ENCODE data around the gene SLC7A4. TPM values are rescaled to one million over a fixed set of nuclear protein-coding genes. Genes with fewer than 3 reads are reported as not detected.

The SLC7A4 gene
- total RNA-seq, 2 donors from 2014 or later, result 0.13 to 0.15 TPM

GRCh38 chr22:21000207-21000986, 32.0 kb downstream of the SLC7A4 start:
- DNase-seq (no peak), ATAC-seq (no peak)
- H3K4me3 Mint-ChIP-seq, result peak overlapping the region; percentile 93
- no peaks in the 10 kb centered on the region for H3K36me3 Mint-ChIP-seq (ENCODE audit: low read depth)
- H3K27me3 Mint-ChIP-seq, result no peaks in the 10 kb centered on the region
- peaks cover 24% of the 10 kb centered on the region for H3K4me1 Mint-ChIP-seq
- H3K27ac Mint-ChIP-seq, result peak overlapping the region; percentile 97
- no peaks in the 10 kb centered on the region for H3K9me3 ChIP-seq (ENCODE audit: control insufficient read depth, low read length, poor library complexity, severe bottlenecking)

GRCh38 chr22:20999350-21000206, 32.8 kb downstream of the SLC7A4 start:
- H3K4me3 Mint-ChIP-seq, result peak overlapping the region; percentile 93
- peak overlapping the region; percentile 97 for H3K27ac Mint-ChIP-seq
- no peaks in the 10 kb centered on the region for H3K36me3 Mint-ChIP-seq (ENCODE audit: low read depth)
- no peak for ATAC-seq
- no peaks in the 10 kb centered on the region for H3K9me3 ChIP-seq (ENCODE audit: control insufficient read depth, low read length, poor library complexity, severe bottlenecking)
- no peak for DNase-seq
- H3K27me3 Mint-ChIP-seq, result no peaks in the 10 kb centered on the region
- H3K4me1 Mint-ChIP-seq, result peaks cover 24% of the 10 kb centered on the region

GRCh38 chr22:20998411-20999336, 33.7 kb downstream of the SLC7A4 start:
- no peak for ATAC-seq
- no peak for DNase-seq
- peaks cover 24% of the 10 kb centered on the region for H3K4me1 Mint-ChIP-seq

DNA sequence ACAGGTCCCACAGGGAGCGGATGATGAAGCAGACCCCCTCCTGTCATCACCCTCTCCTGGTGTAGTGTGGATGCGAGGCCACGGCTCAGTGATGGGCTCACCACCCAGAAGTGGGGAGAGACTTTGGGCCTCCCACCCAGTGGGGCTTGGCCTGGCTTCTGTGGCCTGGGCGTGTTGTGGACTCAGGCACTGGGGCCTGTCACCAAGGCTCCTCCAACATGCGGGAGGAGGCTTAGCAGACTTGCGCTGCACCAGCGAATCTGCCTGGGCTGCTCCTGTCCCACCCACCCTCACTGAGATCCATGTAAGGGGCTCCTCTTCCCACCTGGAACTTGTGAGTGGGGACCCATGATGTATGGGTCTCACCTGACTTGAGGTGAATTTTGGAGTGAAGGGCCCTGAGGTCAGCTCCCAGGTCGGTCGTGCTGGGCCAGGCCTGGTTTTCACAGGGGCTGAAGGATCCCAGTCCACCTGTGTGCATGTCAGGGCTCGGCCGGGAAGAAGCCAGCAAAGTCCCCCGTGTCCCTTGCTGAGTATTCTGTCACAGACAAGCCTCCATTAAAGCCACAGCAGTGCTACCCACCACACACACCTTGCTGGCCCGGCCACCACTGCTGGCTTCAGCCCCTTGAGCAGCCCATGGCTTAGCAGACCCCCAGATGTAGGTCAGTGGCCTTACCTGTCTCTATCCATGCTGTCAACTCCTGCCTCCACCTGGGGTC, 34.7 kb downstream of the SLC7A4 start:
- Mint-ChIP-seq H3K4me3 (peak overlapping the region; percentile 71), H3K27ac (peak overlapping the region; percentile 81)

More at GRCh38 chr22:20998411-20999336, 33.7 kb downstream of the SLC7A4 start:
- peak overlapping the region; percentile 81 for H3K27ac Mint-ChIP-seq
- H3K9me3 ChIP-seq (ENCODE audit: control insufficient read depth, low read length, poor library complexity, severe bottlenecking), result no peaks in the 10 kb centered on the region
- no peaks in the 10 kb centered on the region for H3K36me3 Mint-ChIP-seq (ENCODE audit: low read depth)
- H3K27me3 Mint-ChIP-seq, result no peaks in the 10 kb centered on the region
- peak overlapping the region; percentile 71 for H3K4me3 Mint-ChIP-seq

DNA sequence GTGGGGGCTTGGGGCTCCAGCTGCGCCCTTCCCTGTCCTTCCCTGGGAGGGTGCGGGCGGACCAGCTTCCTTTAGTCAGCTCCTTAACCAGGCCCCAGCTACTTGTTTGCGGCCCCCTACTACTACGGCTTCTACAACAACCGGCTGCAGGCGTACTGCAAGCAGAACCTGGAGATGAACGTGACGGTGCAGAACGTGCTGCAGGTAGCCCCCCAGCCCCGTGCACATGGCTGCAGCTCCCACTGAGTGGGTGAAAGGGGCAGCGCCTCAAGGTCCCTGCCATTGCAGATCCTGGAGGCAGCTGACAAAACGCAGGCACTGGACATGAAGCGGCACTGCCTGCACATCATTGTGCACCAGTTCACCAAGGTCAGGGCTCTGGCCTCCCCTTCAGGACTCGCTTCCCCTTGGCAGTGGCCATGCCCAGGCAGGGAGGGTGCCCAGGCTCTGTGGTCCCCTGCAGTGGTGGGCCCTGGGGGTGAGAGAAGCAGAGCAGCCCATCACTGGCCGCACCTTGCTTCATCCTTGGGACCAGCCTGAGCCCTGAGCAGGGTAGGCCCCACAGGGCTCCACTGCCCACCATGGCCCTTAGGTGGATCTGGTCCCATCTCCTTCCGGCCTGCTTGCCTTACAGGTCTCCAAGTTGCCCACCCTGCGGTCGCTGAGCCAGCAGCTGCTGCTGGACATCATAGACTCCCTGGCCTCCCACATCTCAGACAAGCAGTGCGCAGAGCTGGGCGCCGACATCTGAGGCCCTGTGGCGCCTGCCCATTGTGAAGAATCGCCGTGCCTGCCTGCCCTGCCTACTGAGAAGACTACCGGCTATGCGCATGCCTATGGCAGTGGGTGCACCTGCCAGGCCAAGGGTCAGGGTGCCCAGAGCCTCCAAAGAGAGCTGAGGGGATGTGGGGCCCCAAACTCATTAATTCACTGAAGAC, 35.5 kb downstream of the SLC7A4 start:
- H3K27ac Mint-ChIP-seq, result no peak overlapping the region
- H3K4me3 Mint-ChIP-seq, result no peak overlapping the region
- no peaks in the 10 kb centered on the region for H3K36me3 Mint-ChIP-seq (ENCODE audit: low read depth)
- ATAC-seq (no peak), DNase-seq (no peak)
- H3K4me1 Mint-ChIP-seq, result peaks cover 14% of the 10 kb centered on the region
- H3K27me3 Mint-ChIP-seq, result no peaks in the 10 kb centered on the region
- no peaks in the 10 kb centered on the region for H3K9me3 ChIP-seq (ENCODE audit: control insufficient read depth, low read length, poor library complexity, severe bottlenecking)

More for the DNA sequence above, 34.7 kb downstream of the SLC7A4 start:
- no peaks in the 10 kb centered on the region for H3K36me3 Mint-ChIP-seq (ENCODE audit: low read depth)
- DNase-seq (no peak), ATAC-seq (no peak)
- peaks cover 18% of the 10 kb centered on the region for H3K4me1 Mint-ChIP-seq
- no peaks in the 10 kb centered on the region for H3K9me3 ChIP-seq (ENCODE audit: control insufficient read depth, low read length, poor library complexity, severe bottlenecking)
- H3K27me3 Mint-ChIP-seq, result no peaks in the 10 kb centered on the region

DNA sequence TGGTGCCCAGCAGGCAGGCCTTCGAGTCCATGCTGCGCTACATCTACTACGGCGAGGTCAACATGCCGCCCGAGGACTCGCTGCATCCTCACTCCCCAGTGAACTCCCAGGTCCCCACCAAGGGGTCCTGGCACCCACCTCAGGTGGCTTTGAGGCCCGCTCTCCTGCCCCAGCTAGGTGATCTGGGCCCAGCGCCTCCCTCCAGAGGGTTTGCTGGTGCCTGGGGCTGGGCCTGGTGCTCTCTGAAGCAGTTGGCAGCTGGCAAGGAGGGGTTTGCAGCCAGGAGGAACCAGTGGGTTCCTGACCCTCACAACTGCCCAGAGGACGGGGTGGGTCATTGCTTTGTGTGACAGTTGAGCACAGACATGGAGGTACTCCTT, 36.3 kb downstream of the SLC7A4 start:
- DNase-seq (no peak), ATAC-seq (no peak)

DNA sequence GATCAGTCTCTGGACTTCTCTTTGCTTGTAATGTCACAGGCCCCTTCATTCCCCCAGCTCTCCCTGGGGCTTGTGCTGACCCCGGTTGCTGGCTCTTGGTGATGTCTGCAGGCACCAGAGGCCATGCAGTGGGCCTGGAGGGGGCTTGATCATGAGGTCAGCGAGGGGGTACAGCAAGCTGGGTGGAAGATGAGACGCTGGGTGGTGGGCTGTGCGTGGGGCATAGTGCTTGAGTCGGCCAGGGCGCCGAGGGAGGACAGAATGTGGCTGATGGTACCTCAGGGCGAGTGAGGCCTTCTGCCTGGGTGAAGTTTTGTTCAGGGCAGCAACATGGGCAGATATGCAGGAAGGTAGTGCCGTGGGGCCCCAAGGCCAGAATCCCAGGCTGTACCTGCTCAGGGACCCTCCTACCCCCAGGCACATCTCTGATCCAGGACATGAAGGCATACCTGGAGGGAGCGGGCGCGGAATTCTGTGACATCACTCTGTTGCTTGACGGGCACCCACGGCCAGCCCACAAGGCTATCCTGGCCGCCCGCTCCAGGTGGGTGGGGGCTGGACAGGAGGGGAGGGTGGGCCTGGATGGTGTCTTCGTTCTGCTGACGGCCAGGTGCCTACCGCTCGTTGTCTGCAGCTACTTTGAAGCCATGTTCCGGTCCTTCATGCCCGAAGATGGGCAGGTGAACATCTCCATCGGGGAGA, 36.9 kb downstream of the SLC7A4 start:
- ATAC-seq (no peak), DNase-seq (no peak)
- no peaks in the 10 kb centered on the region for H3K27me3 Mint-ChIP-seq
- H3K27ac Mint-ChIP-seq, result no peak overlapping the region
- H3K4me3 Mint-ChIP-seq, result no peak overlapping the region
- H3K36me3 Mint-ChIP-seq (ENCODE audit: low read depth), result no peaks in the 10 kb centered on the region
- peaks cover 6% of the 10 kb centered on the region for H3K4me1 Mint-ChIP-seq
- H3K9me3 ChIP-seq (ENCODE audit: control insufficient read depth, low read length, poor library complexity, severe bottlenecking), result no peaks in the 10 kb centered on the region

More for the DNA sequence above, 36.3 kb downstream of the SLC7A4 start:
- H3K9me3 ChIP-seq (ENCODE audit: control insufficient read depth, low read length, poor library complexity, severe bottlenecking), result no peaks in the 10 kb centered on the region
- peaks cover 8% of the 10 kb centered on the region for H3K4me1 Mint-ChIP-seq
- no peaks in the 10 kb centered on the region for H3K27me3 Mint-ChIP-seq
- no peak overlapping the region for H3K27ac Mint-ChIP-seq
- H3K36me3 Mint-ChIP-seq (ENCODE audit: low read depth), result no peaks in the 10 kb centered on the region
- no peak overlapping the region for H3K4me3 Mint-ChIP-seq

DNA sequence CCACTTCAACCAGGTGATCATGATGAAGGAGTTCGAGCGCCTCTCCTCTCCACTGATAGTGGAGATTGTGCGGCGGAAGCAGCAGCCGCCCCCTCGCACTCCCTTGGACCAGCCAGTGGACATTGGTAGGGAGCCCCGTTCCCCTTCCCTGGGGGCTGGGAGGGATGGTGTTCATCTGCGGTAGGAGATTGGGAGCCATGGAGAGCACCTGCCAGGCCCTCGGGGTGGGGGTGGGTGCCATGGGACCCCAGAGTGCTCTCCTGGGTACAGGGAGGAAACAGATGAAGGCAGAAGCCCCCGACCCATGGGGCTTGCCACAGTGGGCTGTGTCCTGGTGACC, 37.5 kb downstream of the SLC7A4 start:
- H3K4me3 Mint-ChIP-seq, result no peak overlapping the region
- H3K4me1 Mint-ChIP-seq, result peaks cover 3% of the 10 kb centered on the region
- DNase-seq, result no peak
- no peaks in the 10 kb centered on the region for H3K36me3 Mint-ChIP-seq (ENCODE audit: low read depth)
- ATAC-seq, result no peak
- no peaks in the 10 kb centered on the region for H3K27me3 Mint-ChIP-seq
- H3K9me3 ChIP-seq (ENCODE audit: control insufficient read depth, low read length, poor library complexity, severe bottlenecking), result no peaks in the 10 kb centered on the region
- H3K27ac Mint-ChIP-seq, result no peak overlapping the region

GRCh38 chr22:20994128-20994901, 38.0 kb downstream of the SLC7A4 start:
- peaks cover 5% of the 10 kb centered on the region for H3K4me1 Mint-ChIP-seq
- H3K36me3 Mint-ChIP-seq (ENCODE audit: low read depth), result no peaks in the 10 kb centered on the region
- H3K4me3 Mint-ChIP-seq, result no peak overlapping the region
- H3K27me3 Mint-ChIP-seq, result no peaks in the 10 kb centered on the region
- DNase-seq, result no peak
- no peaks in the 10 kb centered on the region for H3K9me3 ChIP-seq (ENCODE audit: control insufficient read depth, low read length, poor library complexity, severe bottlenecking)
- no peak for ATAC-seq
- H3K27ac Mint-ChIP-seq, result no peak overlapping the region

- H3K9me3 ChIP-seq (ENCODE audit: control insufficient read depth, low read length, poor library complexity, severe bottlenecking), result no peaks in the 10 kb centered on the region
- peaks cover 5% of the 10 kb centered on the region for H3K4me1 Mint-ChIP-seq
- no peak for ATAC-seq
- no peak for DNase-seq
- no peak overlapping the region for H3K27ac Mint-ChIP-seq
- H3K27me3 Mint-ChIP-seq, result no peaks in the 10 kb centered on the region
- no peaks in the 10 kb centered on the region for H3K36me3 Mint-ChIP-seq (ENCODE audit: low read depth)
- no peak overlapping the region for H3K4me3 Mint-ChIP-seq
Measured at GRCh38 chr22:20993304-20994127, 38.8 kb downstream of the SLC7A4 start.

All from T-helper 17 cell (primary cell).